Mesendoderm (in vitro differentiated cells): ENCODE results near the gene CSGALNACT2.

Source experiments
- DNase-seq: peaks from one replicate; pipeline ENCODE4 v3.0.0; 2013
- H2AK5ac ChIP-seq: 2 replicates; pipeline ENCODE4 v1.6.1; 2013; ENCODE audit warnings: low read length, inconsistent platforms
- H2BK120ac ChIP-seq: 2 replicates; pipeline ENCODE4 v1.6.1; 2013; ENCODE audit warnings: low read depth, mild to moderate bottlenecking, low read length, moderate library complexity, mixed read lengths
- H2BK15ac ChIP-seq: replicated peaks from 2 replicates; pipeline ENCODE4 v1.6.1; 2013; ENCODE audit warnings: low read depth, mild to moderate bottlenecking, moderate library complexity
- H2BK5ac ChIP-seq: 2 replicates; pipeline ENCODE4 v1.6.1; 2013; ENCODE audit warnings: low read length, inconsistent platforms
- H3K18ac ChIP-seq: 2 replicates; pipeline ENCODE4 v1.6.1; 2013; ENCODE audit warnings: mild to moderate bottlenecking, low read length, mixed read lengths
- H3K23ac ChIP-seq: one replicate; pipeline ENCODE4 v1.6.1; 2013; ENCODE audit warnings: low read length
- H3K27ac ChIP-seq: 2 replicates; pipeline ENCODE4 v1.5.1; 2013; ENCODE audit warnings: low read depth, mild to moderate bottlenecking, inconsistent platforms, low read length, moderate library complexity
- H3K27me3 ChIP-seq: 2 replicates; pipeline ENCODE4 v1.6.1; 2013; ENCODE audit warnings: low read length, control low read depth, mild to moderate bottlenecking, inconsistent platforms; ENCODE audit not compliant: insufficient read depth, poor library complexity
- H3K36me3 ChIP-seq: 2 replicates; pipeline ENCODE4 v1.6.1; 2013; ENCODE audit warnings: low read length, inconsistent platforms; ENCODE audit not compliant: control insufficient read depth, insufficient read depth
- H3K4ac ChIP-seq: one replicate; pipeline ENCODE4 v1.6.1; 2013; ENCODE audit warnings: low read depth, mild to moderate bottlenecking, low read length, moderate library complexity
- H3K4me1 ChIP-seq: 2 replicates; pipeline ENCODE4 v1.6.1; 2013; ENCODE audit warnings: low read depth, low read length, inconsistent platforms; ENCODE audit not compliant: control insufficient read depth
- H3K4me2 ChIP-seq: 2 replicates; pipeline ENCODE4 v1.6.1; 2013; ENCODE audit warnings: low read length
- H3K4me3 ChIP-seq: 2 replicates; pipeline ENCODE4 v1.5.1; 2013; ENCODE audit warnings: mild to moderate bottlenecking, low read length
- H3K56ac ChIP-seq: one replicate; pipeline ENCODE4 v1.6.1; 2013; ENCODE audit warnings: low read length
- H3K79me1 ChIP-seq: 2 replicates; pipeline ENCODE4 v1.6.1; 2013; ENCODE audit warnings: low read length, inconsistent platforms
- H3K79me2 ChIP-seq: 2 replicates; pipeline ENCODE4 v1.6.1; 2013; ENCODE audit warnings: mild to moderate bottlenecking, low read length; ENCODE audit not compliant: control insufficient read depth, insufficient read depth
- H3K9ac ChIP-seq: 2 replicates; pipeline ENCODE4 v1.6.1; 2013; ENCODE audit warnings: low read length, inconsistent platforms
- H4K5ac ChIP-seq: one replicate; pipeline ENCODE4 v1.6.1; 2013; ENCODE audit warnings: low read length
- H4K8ac ChIP-seq: one replicate; pipeline ENCODE4 v1.6.1; 2013; ENCODE audit warnings: low read depth, mild to moderate bottlenecking, control low read depth, low read length, moderate library complexity
- WGBS: extraction: QIAGEN DNeasy Blood & Tissue Kit; methylation state at CpG from one replicate; pipeline ENCODE4 v1.1.7; 2013; ENCODE audit warnings: low lambda C conversion rate, missing lambda C conversion rate; ENCODE audit not compliant: insufficient coverage; ENCODE audit errors: extremely low coverage; 5-methylcytosine and 5-hydroxymethylcytosine counted together

CSGALNACT2 gene

GRCh38 chr10:43113201-43114087 is 24.8 kb upstream of the CSGALNACT2 start:
- no CpG with 5 or more reads among the region's 16 CpGs for WGBS
- H3K23ac ChIP-seq, result no peak overlapping the region
- no peak overlapping the region for H2BK15ac ChIP-seq
- no peak for DNase-seq
- no peak overlapping the region for H3K18ac ChIP-seq
- no peak overlapping the region for H2BK5ac ChIP-seq
- H3K79me2 ChIP-seq, result no peaks in the 10 kb centered on the region
- H3K4me1 ChIP-seq, result no peaks in the 10 kb centered on the region
- H3K79me1 ChIP-seq, result no peaks in the 10 kb centered on the region
- H3K27me3 ChIP-seq, result no peaks in the 10 kb centered on the region
- no peak overlapping the region for H4K8ac ChIP-seq
- no peaks in the 10 kb centered on the region for H3K36me3 ChIP-seq
- H3K27ac ChIP-seq, result no peak overlapping the region
- H2BK120ac ChIP-seq, result no peak overlapping the region
- no peak overlapping the region for H3K4me3 ChIP-seq
- H3K4ac ChIP-seq, result no peak overlapping the region
- no peak overlapping the region for H3K4me2 ChIP-seq
- no peak overlapping the region for H3K9ac ChIP-seq
- H2AK5ac ChIP-seq, result no peak overlapping the region
- no peak overlapping the region for H3K56ac ChIP-seq
- no peak overlapping the region for H4K5ac ChIP-seq

- DNase-seq, result no peak
- H2BK5ac ChIP-seq, result no peak overlapping the region
- no peak overlapping the region for H4K5ac ChIP-seq
- H3K56ac ChIP-seq, result no peak overlapping the region
- WGBS, result no CpG with 5 or more reads among the region's 24 CpGs
- H3K36me3 ChIP-seq, result no peaks in the 10 kb centered on the region
- H3K4me2 ChIP-seq, result no peak overlapping the region
- H2BK15ac ChIP-seq, result no peak overlapping the region
- no peaks in the 10 kb centered on the region for H3K27me3 ChIP-seq
- no peak overlapping the region for H3K4ac ChIP-seq
- no peak overlapping the region for H3K4me3 ChIP-seq
- H3K27ac ChIP-seq, result no peak overlapping the region
- no peak overlapping the region for H2BK120ac ChIP-seq
- H3K79me1 ChIP-seq, result no peaks in the 10 kb centered on the region
- H3K4me1 ChIP-seq, result no peaks in the 10 kb centered on the region
- H3K9ac ChIP-seq, result no peak overlapping the region
- H2AK5ac ChIP-seq, result no peak overlapping the region
- no peaks in the 10 kb centered on the region for H3K79me2 ChIP-seq
- H3K23ac ChIP-seq, result no peak overlapping the region
- H4K8ac ChIP-seq, result no peak overlapping the region
- H3K18ac ChIP-seq, result no peak overlapping the region
These were observed 24.0 kb upstream of the CSGALNACT2 start for GRCh38 chr10:43114088-43114742.

GRCh38 chr10:43114743-43115611 is 23.3 kb upstream of the CSGALNACT2 start:
- no peak overlapping the region for H4K5ac ChIP-seq
- H3K79me2 ChIP-seq, result no peaks in the 10 kb centered on the region
- H4K8ac ChIP-seq, result no peak overlapping the region
- H3K4ac ChIP-seq, result no peak overlapping the region
- no peak overlapping the region for H3K4me3 ChIP-seq
- H3K36me3 ChIP-seq, result no peaks in the 10 kb centered on the region
- no peak overlapping the region for H3K9ac ChIP-seq
- no peaks in the 10 kb centered on the region for H3K27me3 ChIP-seq
- H3K4me1 ChIP-seq, result no peaks in the 10 kb centered on the region
- DNase-seq, result peak; percentile 4
- no peak overlapping the region for H3K4me2 ChIP-seq
- H2BK15ac ChIP-seq, result no peak overlapping the region
- H3K56ac ChIP-seq, result no peak overlapping the region
- H2BK5ac ChIP-seq, result no peak overlapping the region
- H3K18ac ChIP-seq, result no peak overlapping the region
- H2BK120ac ChIP-seq, result no peak overlapping the region
- no peaks in the 10 kb centered on the region for H3K79me1 ChIP-seq
- no peak overlapping the region for H3K23ac ChIP-seq
- no peak overlapping the region for H3K27ac ChIP-seq
- WGBS, result no CpG with 5 or more reads among the region's 17 CpGs
- H2AK5ac ChIP-seq, result no peak overlapping the region

- Histone ChIP-seq H3K27me3 (no peaks in the 10 kb centered on the region), H2BK5ac (no peak overlapping the region), H3K56ac (no peak overlapping the region), H3K4me3 (no peak overlapping the region), H3K36me3 (no peaks in the 10 kb centered on the region), H3K4me2 (no peak overlapping the region), H3K79me1 (no peaks in the 10 kb centered on the region), H3K4ac (no peak overlapping the region), H3K18ac (no peak overlapping the region), H2AK5ac (no peak overlapping the region), H3K27ac (no peak overlapping the region), H2BK15ac (no peak overlapping the region), H4K5ac (no peak overlapping the region), H3K23ac (no peak overlapping the region), H2BK120ac (no peak overlapping the region), H3K9ac (no peak overlapping the region), H3K4me1 (no peaks in the 10 kb centered on the region), H3K79me2 (no peaks in the 10 kb centered on the region), H4K8ac (no peak overlapping the region)
- no peak for DNase-seq
- no CpG with 5 or more reads among the region's 10 CpGs for WGBS
These were observed 22.2 kb upstream of the CSGALNACT2 start for GRCh38 chr10:43115881-43116595.

GRCh38 chr10:43116596-43116995 is 21.6 kb upstream of the CSGALNACT2 start:
- no peak overlapping the region for H3K4ac ChIP-seq
- H3K27me3 ChIP-seq, result no peaks in the 10 kb centered on the region
- no peak for DNase-seq
- H2BK120ac ChIP-seq, result no peak overlapping the region
- no peak overlapping the region for H2BK15ac ChIP-seq
- H4K5ac ChIP-seq, result no peak overlapping the region
- H3K9ac ChIP-seq, result no peak overlapping the region
- no peak overlapping the region for H3K18ac ChIP-seq
- H3K79me1 ChIP-seq, result no peaks in the 10 kb centered on the region
- no peak overlapping the region for H3K4me2 ChIP-seq
- no peaks in the 10 kb centered on the region for H3K4me1 ChIP-seq
- no peak overlapping the region for H3K4me3 ChIP-seq
- H4K8ac ChIP-seq, result no peak overlapping the region
- no peak overlapping the region for H3K56ac ChIP-seq
- no peak overlapping the region for H2AK5ac ChIP-seq
- no peaks in the 10 kb centered on the region for H3K36me3 ChIP-seq
- H2BK5ac ChIP-seq, result no peak overlapping the region
- no peak overlapping the region for H3K23ac ChIP-seq
- WGBS, result no CpG with 5 or more reads among the region's 10 CpGs
- no peaks in the 10 kb centered on the region for H3K79me2 ChIP-seq
- H3K27ac ChIP-seq, result no peak overlapping the region
